Measurements from ENCODE around the gene NTN4. TPM values are rescaled to one million over a fixed set of nuclear protein-coding genes. Genes with fewer than 3 reads are reported as not detected.
"Not testable (repeated sequence)": the region's sequence is repeated elsewhere in the genome, so short reads cannot be mapped to it uniquely, and the experiment has no call there.

NTN4 gene
- total RNA-seq, 2 experiments from 2014 or later: not detected

DNA sequence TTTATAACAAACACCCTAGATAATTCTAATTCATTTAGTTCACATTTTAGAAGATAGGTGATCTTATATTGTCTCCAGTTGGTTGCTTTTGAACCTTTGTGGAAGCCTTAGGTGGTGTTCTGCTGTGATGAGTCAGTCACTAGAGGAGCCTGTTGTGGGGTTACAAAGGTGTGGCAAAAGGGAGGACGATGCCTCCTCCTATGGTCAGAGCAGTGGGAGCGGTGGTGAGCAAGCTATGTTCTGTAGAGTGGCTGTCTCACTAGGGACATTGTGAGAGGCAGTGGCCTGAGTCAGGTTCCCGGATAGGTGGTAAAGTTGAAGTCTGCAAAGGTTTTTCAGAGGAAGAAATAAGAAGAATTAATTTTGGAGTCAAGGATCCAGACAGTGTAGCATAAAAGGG is 167.7 kb downstream of the NTN4 start:
- POLR2A ChIA-PET: no interaction called here
- TF ChIP-seq, protein P1, sequence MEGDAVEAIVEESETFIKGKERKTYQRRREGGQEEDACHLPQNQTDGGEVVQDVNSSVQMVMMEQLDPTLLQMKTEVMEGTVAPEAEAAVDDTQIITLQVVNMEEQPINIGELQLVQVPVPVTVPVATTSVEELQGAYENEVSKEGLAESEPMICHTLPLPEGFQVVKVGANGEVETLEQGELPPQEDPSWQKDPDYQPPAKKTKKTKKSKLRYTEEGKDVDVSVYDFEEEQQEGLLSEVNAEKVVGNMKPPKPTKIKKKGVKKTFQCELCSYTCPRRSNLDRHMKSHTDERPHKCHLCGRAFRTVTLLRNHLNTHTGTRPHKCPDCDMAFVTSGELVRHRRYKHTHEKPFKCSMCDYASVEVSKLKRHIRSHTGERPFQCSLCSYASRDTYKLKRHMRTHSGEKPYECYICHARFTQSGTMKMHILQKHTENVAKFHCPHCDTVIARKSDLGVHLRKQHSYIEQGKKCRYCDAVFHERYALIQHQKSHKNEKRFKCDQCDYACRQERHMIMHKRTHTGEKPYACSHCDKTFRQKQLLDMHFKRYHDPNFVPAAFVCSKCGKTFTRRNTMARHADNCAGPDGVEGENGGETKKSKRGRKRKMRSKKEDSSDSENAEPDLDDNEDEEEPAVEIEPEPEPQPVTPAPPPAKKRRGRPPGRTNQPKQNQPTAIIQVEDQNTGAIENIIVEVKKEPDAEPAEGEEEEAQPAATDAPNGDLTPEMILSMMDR (IDR thresholded peaks at IDR 0.05): no peak
- no peaks in the 10 kb centered on the region for H3K36me3 Mint-ChIP-seq (ENCODE audit: low read depth)
- no peak overlapping the region for H3K4me3 Mint-ChIP-seq
- no peaks in the 10 kb centered on the region for H3K4me1 Mint-ChIP-seq (ENCODE audit: low read depth)
- intact Hi-C loops (cut with micrococcal nuclease): no loop called here
- DNase-seq: no peak
- no peak for ATAC-seq
- H3K27me3 Mint-ChIP-seq: peaks cover 3% of the 10 kb centered on the region
- H3K27ac Mint-ChIP-seq: no peak overlapping the region
- no peaks in the 10 kb centered on the region for H3K9me3 Mint-ChIP-seq
- CTCF ChIA-PET: interaction anchor here (1.2 to 1.8 kb wide), 2 partner anchors 20 to 84 kb away, joined by 3 to 6 read pairs; no protein-coding TSS in a partner anchor

DNA sequence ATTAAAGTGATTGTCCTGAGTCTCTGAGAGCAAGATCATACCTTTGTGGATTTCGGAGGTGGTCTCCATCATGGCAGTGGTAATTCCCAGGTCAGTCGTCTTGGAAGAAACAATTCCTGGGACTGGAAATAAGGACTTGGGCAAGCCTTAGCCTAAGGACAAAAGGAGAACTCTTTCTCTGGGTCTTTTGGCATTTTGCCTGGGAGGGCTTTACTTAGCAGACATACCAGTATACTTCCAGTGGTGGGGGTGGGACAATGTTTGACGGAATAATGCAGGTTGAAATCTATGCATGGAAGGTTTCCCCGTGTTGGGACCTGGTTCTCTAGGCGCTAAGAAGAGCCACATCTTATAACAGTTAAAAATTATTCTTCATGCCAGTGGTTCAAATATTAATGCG is 168.8 kb downstream of the NTN4 start:
- H3K9me3 Mint-ChIP-seq: no peaks in the 10 kb centered on the region
- H3K27ac Mint-ChIP-seq: no peak overlapping the region
- ATAC-seq: no peak
- ChIA-PET CTCF (interaction anchor here (1.2 kb wide), 1 partner anchor 29 kb away, joined by 3 read pairs; no protein-coding TSS in a partner anchor), POLR2A (no interaction called here)
- TF ChIP-seq, protein P1 (IDR thresholded peaks at IDR 0.05): no peak
- no peak overlapping the region for H3K4me3 Mint-ChIP-seq
- no peaks in the 10 kb centered on the region for H3K36me3 Mint-ChIP-seq (ENCODE audit: low read depth)
- H3K4me1 Mint-ChIP-seq (ENCODE audit: low read depth): no peaks in the 10 kb centered on the region
- intact Hi-C loops (cut with micrococcal nuclease): no loop called here
- H3K27me3 Mint-ChIP-seq: peaks cover 3% of the 10 kb centered on the region
- DNase-seq: no peak

DNA sequence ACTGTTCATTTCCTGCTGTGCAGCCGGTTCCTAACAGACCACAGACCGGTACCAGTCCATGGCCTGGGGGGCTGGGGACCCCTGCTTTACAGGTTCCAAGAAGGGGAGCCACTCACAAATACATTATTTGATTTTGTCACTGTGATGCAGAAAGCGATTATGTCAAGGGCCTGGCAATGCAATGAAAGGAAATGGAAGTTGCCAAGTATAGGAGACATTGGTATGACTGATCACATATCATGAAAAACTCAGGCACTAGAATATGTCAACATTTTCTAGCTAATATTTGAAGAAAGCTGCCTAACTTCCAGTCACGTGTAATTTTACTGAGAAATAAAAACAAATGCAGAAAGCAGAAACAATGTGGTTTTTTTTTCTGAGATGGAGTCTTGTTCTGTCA is 170.4 kb downstream of the NTN4 start:
- intact Hi-C loops (cut with micrococcal nuclease): no loop called here

DNA sequence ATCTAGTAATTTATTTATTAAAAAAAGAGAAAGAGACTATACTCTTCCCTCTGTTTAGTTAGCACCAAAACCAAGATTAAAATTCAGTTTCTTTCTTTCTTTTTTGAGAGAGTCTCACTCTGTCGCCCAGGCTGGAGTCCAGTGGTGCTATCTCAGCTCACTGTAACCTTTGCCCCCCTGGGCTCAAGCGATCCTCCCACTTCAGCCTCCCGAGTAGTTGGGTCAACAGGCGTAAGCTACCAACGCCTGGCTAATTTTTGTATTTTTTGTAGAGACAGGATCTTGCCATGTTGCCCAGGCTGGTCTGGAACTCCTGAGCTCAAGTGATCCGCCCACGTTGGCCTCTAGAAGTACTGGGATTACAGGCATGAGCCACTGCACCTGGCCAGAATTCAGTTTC is 174.1 kb downstream of the NTN4 start:
- ATAC-seq; H3K4me3 Mint-ChIP-seq; H3K9me3 Mint-ChIP-seq; intact Hi-C loops (cut with micrococcal nuclease); CTCF ChIA-PET; H3K4me1 Mint-ChIP-seq (ENCODE audit: low read depth); H3K27me3 Mint-ChIP-seq; POLR2A ChIA-PET; H3K36me3 Mint-ChIP-seq (ENCODE audit: low read depth); H3K27ac Mint-ChIP-seq; DNase-seq: not testable (repeated sequence)

More for the DNA sequence above, 170.4 kb downstream of the NTN4 start:
- Mint-ChIP-seq H3K27ac (no peak overlapping the region), H3K4me1 (ENCODE audit: low read depth) (no peaks in the 10 kb centered on the region), H3K27me3 (peaks cover 3% of the 10 kb centered on the region), H3K9me3 (no peaks in the 10 kb centered on the region), H3K36me3 (ENCODE audit: low read depth) (no peaks in the 10 kb centered on the region), H3K4me3 (no peak overlapping the region)
- ChIA-PET POLR2A (interaction anchor here (1.5 kb wide), 1 partner anchor 10 kb away, joined by 4 read pairs; no protein-coding TSS in a partner anchor), CTCF (no interaction called here)
- ATAC-seq (no peak), DNase-seq (no peak)
- TF ChIP-seq, protein P1 (IDR thresholded peaks at IDR 0.05): no peak

DNA sequence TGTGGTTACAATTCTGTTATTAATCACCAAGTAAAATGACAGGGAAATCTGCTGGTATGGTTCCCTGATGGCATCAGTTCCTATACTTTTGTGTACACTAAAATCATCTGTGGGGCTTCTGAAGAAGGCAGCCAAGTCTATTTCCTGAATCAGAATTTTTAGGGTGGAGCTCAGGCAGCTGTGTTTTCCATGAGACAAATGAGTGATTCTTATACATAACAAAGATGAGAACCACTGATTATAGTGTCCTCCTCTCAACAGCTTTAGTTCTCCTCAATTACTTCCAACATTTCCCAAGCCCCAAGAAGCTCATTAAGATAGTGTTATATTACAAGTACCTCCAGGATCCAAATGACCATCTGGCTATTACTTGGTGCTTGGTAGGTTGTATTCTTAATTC is 174.8 kb downstream of the NTN4 start:
- H3K36me3 Mint-ChIP-seq (ENCODE audit: low read depth): no peaks in the 10 kb centered on the region
- H3K4me1 Mint-ChIP-seq (ENCODE audit: low read depth): no peaks in the 10 kb centered on the region
- no peaks in the 10 kb centered on the region for H3K27me3 Mint-ChIP-seq
- DNase-seq (no peak), ATAC-seq (no peak)
- CTCF ChIA-PET: no interaction called here
- TF ChIP-seq, protein P1 (IDR thresholded peaks at IDR 0.05): no peak
- H3K4me3 Mint-ChIP-seq: no peak overlapping the region
- intact Hi-C loops (cut with micrococcal nuclease): no loop called here
- no peak overlapping the region for H3K27ac Mint-ChIP-seq
- H3K9me3 Mint-ChIP-seq: no peaks in the 10 kb centered on the region
- POLR2A ChIA-PET: interaction anchor here (0.8 kb wide), 1 partner anchor 184 kb away, joined by 3 read pairs; no protein-coding TSS in a partner anchor
